Measurements from ENCODE around the gene EGLN1. TPM values are rescaled to one million over a fixed set of nuclear protein-coding genes. Genes with fewer than 3 reads are reported as not detected.
A peak's percentile ranks its signal among the peaks of the same experiment; 100 is the strongest.

EGLN1 gene
- total RNA-seq, 2 donors from 2014 or later = 36.6 to 79.1 TPM

DNA sequence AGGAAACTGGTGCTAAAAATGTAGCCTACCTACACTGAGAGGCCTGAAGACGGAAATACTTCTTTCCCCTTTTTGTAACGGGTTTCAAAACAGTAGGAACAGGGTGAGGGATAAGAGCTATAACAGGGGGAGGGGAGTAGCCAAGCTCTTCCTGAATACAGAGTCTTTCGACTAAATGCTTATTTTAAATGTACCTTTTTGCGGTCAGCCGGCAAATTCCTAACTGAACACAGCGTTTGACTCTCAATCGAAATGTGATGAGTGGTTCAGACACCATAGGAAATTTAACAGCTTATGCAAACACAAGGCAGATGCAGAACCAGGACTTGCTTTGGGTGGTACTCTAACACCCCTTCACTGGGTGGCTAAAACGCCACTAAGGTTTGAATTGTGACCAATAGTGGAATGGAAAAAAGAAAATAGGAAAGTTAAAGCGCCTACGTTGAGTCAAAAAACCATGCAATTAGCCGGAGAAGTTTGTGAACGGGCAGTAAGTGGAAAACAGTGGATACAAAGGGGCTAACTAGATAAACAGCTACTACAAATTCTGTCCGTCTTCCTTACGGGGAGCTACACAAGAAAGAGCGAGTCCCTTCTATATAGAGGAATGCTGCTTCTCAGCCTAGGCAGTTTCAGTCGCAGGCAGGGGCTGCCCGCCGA lies 1.7 kb downstream of the EGLN1 start:
- Histone ChIP-seq H3K4me3 (peak overlapping the region; percentile 76), H3K9me3 (no peaks in the 10 kb centered on the region), H3K9ac (ENCODE audit: low read depth in 2 of 2, low read length in 2 of 2) (peak overlapping the region; percentile 82 to 97), H3K27ac (peak overlapping the region; percentile 98), H3K4me1 (peaks cover 11% of the 10 kb centered on the region), H3K27me3 (no peaks in the 10 kb centered on the region), H3K36me3 (no peaks in the 10 kb centered on the region)
- peak; percentile 21 for DNase-seq
- intact Hi-C loops (cut with DNase I) = loop anchor here (10.0 kb wide), 1 partner anchor 56 kb away; no protein-coding TSS in a partner anchor
- TF ChIP-seq, protein P1, sequence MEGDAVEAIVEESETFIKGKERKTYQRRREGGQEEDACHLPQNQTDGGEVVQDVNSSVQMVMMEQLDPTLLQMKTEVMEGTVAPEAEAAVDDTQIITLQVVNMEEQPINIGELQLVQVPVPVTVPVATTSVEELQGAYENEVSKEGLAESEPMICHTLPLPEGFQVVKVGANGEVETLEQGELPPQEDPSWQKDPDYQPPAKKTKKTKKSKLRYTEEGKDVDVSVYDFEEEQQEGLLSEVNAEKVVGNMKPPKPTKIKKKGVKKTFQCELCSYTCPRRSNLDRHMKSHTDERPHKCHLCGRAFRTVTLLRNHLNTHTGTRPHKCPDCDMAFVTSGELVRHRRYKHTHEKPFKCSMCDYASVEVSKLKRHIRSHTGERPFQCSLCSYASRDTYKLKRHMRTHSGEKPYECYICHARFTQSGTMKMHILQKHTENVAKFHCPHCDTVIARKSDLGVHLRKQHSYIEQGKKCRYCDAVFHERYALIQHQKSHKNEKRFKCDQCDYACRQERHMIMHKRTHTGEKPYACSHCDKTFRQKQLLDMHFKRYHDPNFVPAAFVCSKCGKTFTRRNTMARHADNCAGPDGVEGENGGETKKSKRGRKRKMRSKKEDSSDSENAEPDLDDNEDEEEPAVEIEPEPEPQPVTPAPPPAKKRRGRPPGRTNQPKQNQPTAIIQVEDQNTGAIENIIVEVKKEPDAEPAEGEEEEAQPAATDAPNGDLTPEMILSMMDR (IDR thresholded peaks at IDR 0.05) = no peak

DNA sequence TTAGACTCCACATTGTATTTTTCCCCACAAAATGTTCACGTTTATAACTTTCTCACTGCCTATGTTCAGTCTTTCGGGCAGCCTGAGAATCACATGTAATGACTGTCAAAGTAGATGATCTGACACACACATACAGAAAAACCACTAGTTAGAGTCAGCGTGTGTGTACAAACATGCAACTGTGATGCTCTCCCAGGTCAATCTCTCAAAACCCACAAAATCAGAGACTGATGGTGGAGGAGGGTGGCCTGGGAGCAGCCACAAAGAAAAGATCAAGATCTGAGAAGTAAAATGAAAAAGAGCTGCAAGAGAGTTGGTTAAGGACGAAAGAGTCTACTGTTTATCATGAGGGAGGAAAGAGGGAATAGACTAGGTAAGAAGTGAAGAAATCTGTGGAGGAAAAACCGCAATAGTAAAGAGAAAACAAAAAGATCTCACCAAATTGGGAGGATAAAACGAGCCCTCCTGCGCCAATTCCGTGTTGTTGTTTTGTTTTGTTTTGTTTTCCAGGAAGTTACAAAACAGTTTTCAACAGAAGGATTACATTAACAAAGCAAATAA lies 2.3 kb downstream of the EGLN1 start:
- peaks cover 11% of the 10 kb centered on the region for H3K4me1 ChIP-seq
- peak overlapping the region; percentile 98 for H3K27ac ChIP-seq
- peak overlapping the region; percentile 76 for H3K4me3 ChIP-seq
- intact Hi-C loops (cut with DNase I) = loop anchor here (5.0 to 10.0 kb wide), 2 partner anchors 55 to 107 kb away; partner anchors contain the start of gene TSNAX
- no peak for DNase-seq
- TF ChIP-seq, protein P1 (IDR thresholded peaks at IDR 0.05) = no peak
- no peaks in the 10 kb centered on the region for H3K27me3 ChIP-seq
- H3K9ac ChIP-seq (ENCODE audit: low read depth in 2 of 2, low read length in 2 of 2) = peak overlapping the region; percentile 82 to 97
- no peaks in the 10 kb centered on the region for H3K9me3 ChIP-seq
- no peaks in the 10 kb centered on the region for H3K36me3 ChIP-seq

DNA sequence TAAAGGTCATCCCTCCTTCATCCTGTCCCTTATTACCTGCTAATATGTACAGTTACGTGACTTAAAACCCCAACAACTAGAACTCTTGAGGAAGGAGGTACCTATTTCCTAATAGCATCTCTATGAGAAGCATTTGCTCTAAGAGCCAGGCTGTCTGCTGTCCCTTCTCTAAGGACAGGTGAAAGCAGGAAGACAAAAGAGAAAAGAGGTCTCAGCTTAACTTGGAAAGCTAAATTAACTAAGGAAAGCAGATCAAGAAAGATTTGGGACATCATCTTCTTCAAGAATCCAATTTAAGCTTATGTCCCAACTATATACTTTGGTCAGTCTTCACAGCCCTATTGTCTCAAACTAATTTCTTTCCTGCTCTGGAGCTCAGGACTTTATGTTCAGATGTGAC lies 2.9 kb downstream of the EGLN1 start:
- TF ChIP-seq, protein P1 (IDR thresholded peaks at IDR 0.05) = no peak
- Histone ChIP-seq H3K27me3 (no peaks in the 10 kb centered on the region), H3K4me3 (peak overlapping the region; percentile 76), H3K4me1 (peaks cover 11% of the 10 kb centered on the region), H3K9me3 (no peaks in the 10 kb centered on the region), H3K9ac (ENCODE audit: low read depth in 2 of 2, low read length in 2 of 2) (no peak overlapping the region), H3K27ac (no peak overlapping the region), H3K36me3 (no peaks in the 10 kb centered on the region)
- intact Hi-C loops (cut with DNase I) = loop anchor here (5.0 kb wide), 1 partner anchor 108 kb away; the partner anchor contains the start of gene TSNAX
- no peak for DNase-seq

DNA sequence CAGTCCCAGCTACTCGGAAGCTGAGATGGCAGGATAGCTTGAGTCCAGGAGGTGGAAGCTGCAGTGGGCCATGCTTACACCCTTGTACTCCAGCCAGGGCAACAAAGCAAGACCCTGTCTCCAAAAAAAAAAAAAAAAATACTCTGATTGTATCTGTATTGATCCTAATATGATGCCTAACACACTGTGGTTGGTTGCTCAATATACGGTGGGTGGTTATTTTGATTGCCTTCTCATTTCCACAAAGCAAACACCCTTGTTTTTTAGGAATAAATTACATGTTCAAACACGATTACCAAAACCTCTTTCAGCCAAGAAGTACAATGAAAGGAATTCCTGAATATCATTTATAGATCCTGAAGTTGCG lies 3.4 kb downstream of the EGLN1 start:
- H3K9me3 ChIP-seq = no peaks in the 10 kb centered on the region
- H3K27ac ChIP-seq = no peak overlapping the region
- H3K27me3 ChIP-seq = no peaks in the 10 kb centered on the region
- DNase-seq = no peak
- TF ChIP-seq, protein P1 (IDR thresholded peaks at IDR 0.05) = no peak
- H3K4me3 ChIP-seq = peak overlapping the region; percentile 76
- H3K9ac ChIP-seq (ENCODE audit: low read depth in 2 of 2, low read length in 2 of 2) = no peak overlapping the region
- intact Hi-C loops (cut with DNase I) = loop anchor here (5.0 kb wide), 1 partner anchor 109 kb away; the partner anchor contains the start of gene TSNAX
- no peaks in the 10 kb centered on the region for H3K36me3 ChIP-seq
- H3K4me1 ChIP-seq = peaks cover 11% of the 10 kb centered on the region

DNA sequence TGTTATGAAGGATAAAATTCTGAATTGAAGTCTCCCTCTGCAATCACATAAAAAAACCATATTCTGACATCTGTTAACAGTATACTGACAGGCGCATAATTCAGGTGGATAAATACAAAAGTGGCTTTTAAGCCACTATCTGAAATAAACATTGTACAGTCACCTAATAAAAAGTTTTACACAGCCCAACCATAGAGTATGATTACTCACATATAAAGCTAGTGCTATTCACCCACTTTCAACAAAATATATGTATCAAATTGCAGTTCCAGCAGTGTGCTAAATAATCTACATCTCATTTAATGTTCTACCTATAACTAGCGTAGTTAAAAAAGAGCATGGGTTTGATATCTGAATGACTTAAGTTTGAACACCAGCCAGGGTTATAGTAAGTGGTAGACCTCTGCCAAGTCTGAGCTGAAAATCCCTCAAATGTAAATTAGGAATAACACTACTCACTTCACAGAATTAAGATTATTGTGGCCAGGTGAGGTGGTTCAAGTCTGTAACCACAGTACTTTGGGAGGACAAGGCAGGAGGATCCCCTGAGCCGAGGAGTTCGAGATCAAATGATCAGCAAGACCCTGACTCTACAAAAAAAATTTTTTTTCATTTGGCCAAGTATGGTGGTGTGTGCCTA lies 3.9 kb downstream of the EGLN1 start:
- TF ChIP-seq, protein P1 (IDR thresholded peaks at IDR 0.05) = no peak
- DNase-seq = no peak
- Histone ChIP-seq H3K9ac (ENCODE audit: low read depth in 2 of 2, low read length in 2 of 2) (no peak overlapping the region), H3K4me3 (peak overlapping the region; percentile 76), H3K4me1 (peaks cover 11% of the 10 kb centered on the region), H3K27ac (no peak overlapping the region), H3K36me3 (no peaks in the 10 kb centered on the region), H3K27me3 (no peaks in the 10 kb centered on the region), H3K9me3 (no peaks in the 10 kb centered on the region)
- intact Hi-C loops (cut with DNase I) = loop anchor here (5.0 kb wide), 1 partner anchor 109 kb away; the partner anchor contains the start of gene TSNAX
